Vagina (tissue), 2 donors: Measurements from ENCODE around the gene KCNN3.

Source experiments
- POLR2AphosphoS5 ChIP-seq, 2 donors: sonication (generic); formaldehyde crosslinking; IDR thresholded peaks; one replicate each; pipeline ENCODE4 v1.9.0; 2017; ENCODE audit warnings: antibody characterized with exemption in 2 of 2, mild to moderate bottlenecking in 2 of 2, low read depth in 1 of 2; ENCODE audit not compliant: insufficient read depth in 1 of 2
- TF ChIP-seq, protein P1 (sequence below), 3 experiments: fragments of 450-650 bp in 2 of 3; fragments of 200-600 bp in 1 of 3; sonication (generic) in 1 of 3; IDR thresholded peaks; one replicate each; pipeline ENCODE4 v1.5.1; 2017 to 2019; ENCODE audit warnings: antibody characterized with exemption in 3 of 3, mild to moderate bottlenecking in 2 of 3, moderate library complexity in 2 of 3

DNA sequence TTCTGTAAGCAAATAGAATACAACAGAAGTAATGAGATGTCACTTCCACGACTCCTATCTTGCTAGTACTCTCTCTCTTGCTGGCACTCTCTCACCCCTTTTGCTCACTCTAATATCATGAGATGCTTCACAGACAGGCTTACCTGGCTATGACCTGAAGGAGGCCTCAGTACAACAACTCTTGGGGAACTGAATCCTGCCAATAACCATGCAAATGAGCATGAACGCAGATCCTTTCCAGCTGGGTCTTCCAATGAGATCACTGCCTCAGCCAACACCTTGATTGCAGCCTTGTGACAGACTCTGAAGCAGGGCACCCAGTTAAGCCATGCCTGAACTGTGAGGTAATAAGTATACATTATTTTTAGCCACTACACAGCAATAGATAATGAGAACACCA lies 209.0 kb downstream of the KCNN3 start:
- TF ChIP-seq, protein P1, sequence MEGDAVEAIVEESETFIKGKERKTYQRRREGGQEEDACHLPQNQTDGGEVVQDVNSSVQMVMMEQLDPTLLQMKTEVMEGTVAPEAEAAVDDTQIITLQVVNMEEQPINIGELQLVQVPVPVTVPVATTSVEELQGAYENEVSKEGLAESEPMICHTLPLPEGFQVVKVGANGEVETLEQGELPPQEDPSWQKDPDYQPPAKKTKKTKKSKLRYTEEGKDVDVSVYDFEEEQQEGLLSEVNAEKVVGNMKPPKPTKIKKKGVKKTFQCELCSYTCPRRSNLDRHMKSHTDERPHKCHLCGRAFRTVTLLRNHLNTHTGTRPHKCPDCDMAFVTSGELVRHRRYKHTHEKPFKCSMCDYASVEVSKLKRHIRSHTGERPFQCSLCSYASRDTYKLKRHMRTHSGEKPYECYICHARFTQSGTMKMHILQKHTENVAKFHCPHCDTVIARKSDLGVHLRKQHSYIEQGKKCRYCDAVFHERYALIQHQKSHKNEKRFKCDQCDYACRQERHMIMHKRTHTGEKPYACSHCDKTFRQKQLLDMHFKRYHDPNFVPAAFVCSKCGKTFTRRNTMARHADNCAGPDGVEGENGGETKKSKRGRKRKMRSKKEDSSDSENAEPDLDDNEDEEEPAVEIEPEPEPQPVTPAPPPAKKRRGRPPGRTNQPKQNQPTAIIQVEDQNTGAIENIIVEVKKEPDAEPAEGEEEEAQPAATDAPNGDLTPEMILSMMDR (IDR thresholded peaks at IDR 0.05), result no peak
- no peak for TF ChIP-seq POLR2AphosphoS5 (IDR thresholded peaks at IDR 0.05; ENCODE audit: insufficient read depth in 1 of 2, low read depth in 1 of 2)
